Mesenchymal stem cell (in vitro differentiated cells and primary cell): ENCODE measurements around the gene HSPG2.

Experiments used
- DNase-seq: peaks from one replicate; pipeline ENCODE4 v3.0.0-alpha.2; 2013
- H2AFZ ChIP-seq: one replicate; pipeline ENCODE4 v1.6.1; 2013; ENCODE audit warnings: low read depth, mild to moderate bottlenecking, control low read depth, inconsistent platforms, low read length, moderate library complexity
- H2AK5ac ChIP-seq: 2 replicates; pipeline ENCODE4 v1.6.1; 2013; ENCODE audit warnings: low read length, moderate library complexity, mild to moderate bottlenecking, inconsistent platforms; ENCODE audit not compliant: severe bottlenecking
- H2BK120ac ChIP-seq: one replicate; pipeline ENCODE4 v1.6.1; 2013; ENCODE audit warnings: low read depth, mild to moderate bottlenecking, inconsistent platforms, low read length, moderate library complexity
- H2BK12ac ChIP-seq, 2 experiments: one replicate each; pipeline ENCODE4 v1.6.1; 2013; ENCODE audit warnings: inconsistent platforms in 2 of 2, low read length in 2 of 2, mild to moderate bottlenecking in 2 of 2, moderate library complexity in 2 of 2, control low read depth in 1 of 2
- H2BK15ac ChIP-seq: one replicate; pipeline ENCODE4 v1.6.1; 2013; ENCODE audit warnings: mild to moderate bottlenecking, low read depth, inconsistent platforms; ENCODE audit not compliant: poor library complexity, severe bottlenecking
- H2BK5ac ChIP-seq: 2 replicates; pipeline ENCODE4 v1.6.1; 2013; ENCODE audit warnings: low read depth, mild to moderate bottlenecking, low read length, control low read depth, inconsistent platforms; ENCODE audit not compliant: poor library complexity, severe bottlenecking
- H3K14ac ChIP-seq, 2 experiments: one replicate each; pipeline ENCODE4 v1.6.1; 2013; ENCODE audit warnings: inconsistent platforms in 2 of 2, low read length in 2 of 2, control low read depth in 1 of 2, mild to moderate bottlenecking in 1 of 2, moderate library complexity in 1 of 2
- H3K18ac ChIP-seq, 2 experiments: one replicate each; pipeline ENCODE4 v1.6.1; 2013; ENCODE audit warnings: inconsistent platforms in 2 of 2, low read length in 2 of 2, control low read depth in 1 of 2, low read depth in 1 of 2, mild to moderate bottlenecking in 1 of 2
- H3K23ac ChIP-seq, 2 experiments: one replicate each; pipeline ENCODE4 v1.6.1; 2013; ENCODE audit warnings: inconsistent platforms in 2 of 2, low read length in 2 of 2, mild to moderate bottlenecking in 2 of 2, moderate library complexity in 2 of 2, control low read depth in 1 of 2
- H3K27ac ChIP-seq: 2 replicates; pipeline ENCODE4 v1.5.1; 2013; ENCODE audit warnings: mild to moderate bottlenecking, moderate library complexity, low read length, control low read depth, inconsistent platforms; ENCODE audit not compliant: poor library complexity, severe bottlenecking
- H3K27me3 ChIP-seq, 2 experiments: 2 replicates each; pipeline versions ENCODE4 v1.6.1 to v1.7.0; 2013; ENCODE audit warnings: low read length in 2 of 2, mild to moderate bottlenecking in 2 of 2, moderate library complexity in 2 of 2, control low read depth in 1 of 2, inconsistent platforms in 1 of 2; ENCODE audit not compliant: control insufficient read depth in 1 of 2, insufficient read depth in 1 of 2
- H3K36me3 ChIP-seq, 2 experiments: 2 replicates each; pipeline versions ENCODE4 v1.6.1 to v1.7.0; 2013; ENCODE audit warnings: low read length in 2 of 2, control low read depth in 1 of 2, inconsistent platforms in 1 of 2, low read depth in 1 of 2, mild to moderate bottlenecking in 1 of 2; ENCODE audit not compliant: insufficient read depth in 2 of 2, control insufficient read depth in 1 of 2
- H3K4ac ChIP-seq, 2 experiments: one replicate each; pipeline ENCODE4 v1.6.1; 2013; ENCODE audit warnings: inconsistent platforms in 2 of 2, low read length in 2 of 2, mild to moderate bottlenecking in 2 of 2, moderate library complexity in 2 of 2, control low read depth in 1 of 2, low read depth in 1 of 2
- H3K4me1 ChIP-seq: 2 replicates; pipeline ENCODE4 v1.6.1; 2013; ENCODE audit warnings: low read depth, low read length, control low read depth; ENCODE audit not compliant: control insufficient read depth, insufficient read depth
- H3K4me2 ChIP-seq: 2 replicates; pipeline ENCODE4 v1.6.1; 2013; ENCODE audit warnings: low read length, mild to moderate bottlenecking, inconsistent platforms; ENCODE audit not compliant: poor library complexity, severe bottlenecking
- H3K4me3 ChIP-seq, 2 experiments: 2 replicates each; pipeline versions ENCODE4 v1.5.1 to v1.7.0; 2013; ENCODE audit warnings: low read length in 2 of 2, mild to moderate bottlenecking in 2 of 2, control low read depth in 1 of 2, low read depth in 1 of 2; ENCODE audit not compliant: insufficient read depth in 1 of 2
- H3K79me1 ChIP-seq: replicated peaks from 2 replicates; pipeline ENCODE4 v1.6.1; 2013; ENCODE audit warnings: mild to moderate bottlenecking, control low read depth, low read length, inconsistent platforms; ENCODE audit not compliant: poor library complexity, severe bottlenecking
- H3K9ac ChIP-seq: 2 replicates; pipeline ENCODE4 v1.7.0; 2013; ENCODE audit warnings: mild to moderate bottlenecking, low read length, moderate library complexity
- H3K9me3 ChIP-seq: 2 replicates; pipeline ENCODE4 v1.7.0; 2013; ENCODE audit warnings: mild to moderate bottlenecking, low read length; ENCODE audit not compliant: control insufficient read depth
- H4K8ac ChIP-seq: one replicate; pipeline ENCODE4 v1.6.1; 2013; ENCODE audit warnings: inconsistent platforms, mild to moderate bottlenecking, low read length, moderate library complexity
- H4K91ac ChIP-seq: one replicate; pipeline ENCODE4 v1.6.1; 2013; ENCODE audit warnings: mild to moderate bottlenecking, low read length, inconsistent platforms
- WGBS: methylation state at CpG from one replicate; pipeline ENCODE4 v1.1.7; 2013; ENCODE audit warnings: mixed read lengths; 5-methylcytosine and 5-hydroxymethylcytosine counted together

The HSPG2 gene

DNA sequence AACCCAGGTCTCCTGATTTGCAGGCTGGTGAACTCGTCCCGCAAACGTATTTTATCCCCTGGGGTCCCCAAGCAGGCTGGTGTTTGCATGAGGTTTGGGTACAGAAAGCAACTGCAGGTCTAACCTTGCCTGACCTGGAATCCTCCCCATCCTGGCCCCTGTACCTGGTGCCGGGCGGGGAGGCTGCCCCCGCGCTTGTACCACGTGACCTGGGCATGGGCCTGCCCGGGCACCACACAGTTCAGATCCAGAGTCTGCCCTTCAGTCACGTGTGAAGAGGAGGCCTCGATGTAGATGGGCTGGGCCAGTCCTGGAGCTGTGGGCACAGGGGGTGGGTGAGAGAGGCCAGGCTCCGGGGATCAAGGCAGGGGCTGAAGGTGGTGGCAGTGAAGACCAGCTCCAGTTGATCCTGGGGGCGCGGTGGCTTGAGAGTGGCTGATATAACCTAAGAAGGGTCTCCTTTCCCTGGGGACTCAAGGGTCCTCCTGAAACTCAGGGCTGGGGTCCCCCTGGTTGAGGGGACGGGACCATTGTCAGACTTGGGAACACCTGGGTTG is 94.4 kb downstream of the HSPG2 start:
- H3K36me3 ChIP-seq = peaks cover 90 to 91% of the 10 kb centered on the region in 2 experiments
- no peaks in the 10 kb centered on the region for H3K9me3 ChIP-seq
- DNase-seq = no peak
- no peaks in the 10 kb centered on the region for H3K27me3 ChIP-seq
- no peak overlapping the region for H2BK12ac ChIP-seq
- H2AFZ ChIP-seq = no peak overlapping the region
- H3K27ac ChIP-seq = no peak overlapping the region
- no peak overlapping the region for H3K4me2 ChIP-seq
- H2BK120ac ChIP-seq = no peak overlapping the region
- no peak overlapping the region for H3K9ac ChIP-seq
- H3K18ac ChIP-seq = no peak overlapping the region
- no peak overlapping the region for H2AK5ac ChIP-seq
- no peak overlapping the region for H3K4ac ChIP-seq
- no peak overlapping the region for H3K4me3 ChIP-seq
- H2BK5ac ChIP-seq = no peak overlapping the region
- no peak overlapping the region for H2BK15ac ChIP-seq
- 88% methylated on average over 15 of the region's 15 CpGs for WGBS
- H3K4me1 ChIP-seq = no peaks in the 10 kb centered on the region
- H3K23ac ChIP-seq = no peak overlapping the region
- H4K91ac ChIP-seq = no peak overlapping the region
- H3K14ac ChIP-seq = no peak overlapping the region
- H4K8ac ChIP-seq = no peak overlapping the region
- H3K79me1 ChIP-seq = peaks cover 15% of the 10 kb centered on the region

DNA sequence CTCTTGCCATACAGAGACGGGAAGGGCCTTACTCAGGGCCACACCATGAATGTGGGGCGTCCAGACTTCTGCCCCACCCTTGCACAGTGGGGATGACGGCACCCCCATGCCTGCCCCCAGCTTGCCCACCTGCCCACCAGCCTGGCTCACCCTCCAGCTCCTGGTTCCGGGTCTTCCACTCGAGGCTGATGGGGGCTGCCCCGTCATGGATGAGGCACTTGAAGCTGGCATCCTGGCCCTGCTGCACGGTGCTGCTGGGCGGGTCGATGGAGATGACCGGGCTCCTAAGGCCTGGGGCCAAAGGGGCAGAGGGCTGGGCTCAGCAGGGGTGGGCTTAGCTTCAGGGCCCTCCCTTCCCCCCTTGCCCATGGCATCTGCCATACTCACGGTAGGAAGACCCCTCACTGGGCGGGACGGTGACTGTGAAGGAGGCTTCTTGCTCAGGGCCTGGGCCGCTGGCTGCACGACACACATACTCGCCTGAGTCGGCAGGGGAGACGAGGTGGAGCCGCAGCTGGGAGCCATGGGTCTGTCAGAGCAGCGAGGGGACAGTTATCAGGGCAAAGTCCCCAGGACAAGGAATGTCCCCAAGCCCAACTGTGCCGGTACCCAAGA is 95.2 kb downstream of the HSPG2 start:
- no peak overlapping the region for H2AK5ac ChIP-seq
- peaks cover 17% of the 10 kb centered on the region for H3K79me1 ChIP-seq
- H3K23ac ChIP-seq = no peak overlapping the region
- WGBS = 95% methylated on average over 21 of the region's 21 CpGs
- no peak overlapping the region for H3K18ac ChIP-seq
- no peak overlapping the region for H2BK120ac ChIP-seq
- no peaks in the 10 kb centered on the region for H3K27me3 ChIP-seq
- no peak overlapping the region for H2BK12ac ChIP-seq
- H3K9me3 ChIP-seq = no peaks in the 10 kb centered on the region
- H3K27ac ChIP-seq = no peak overlapping the region
- H3K36me3 ChIP-seq = peaks cover 89 to 91% of the 10 kb centered on the region in 2 experiments
- no peak overlapping the region for H3K4me2 ChIP-seq
- DNase-seq = no peak
- H3K9ac ChIP-seq = no peak overlapping the region
- H3K4ac ChIP-seq = no peak overlapping the region
- no peak overlapping the region for H4K8ac ChIP-seq
- no peak overlapping the region for H2AFZ ChIP-seq
- H2BK5ac ChIP-seq = no peak overlapping the region
- no peak overlapping the region for H4K91ac ChIP-seq
- no peak overlapping the region for H3K14ac ChIP-seq
- H3K4me3 ChIP-seq = no peak overlapping the region
- H2BK15ac ChIP-seq = no peak overlapping the region
- no peaks in the 10 kb centered on the region for H3K4me1 ChIP-seq

GRCh38 chr1:21840981-21841380 is 96.1 kb downstream of the HSPG2 start:
- no peak overlapping the region for H3K18ac ChIP-seq
- no peak overlapping the region for H3K27ac ChIP-seq
- H2AK5ac ChIP-seq = no peak overlapping the region
- no peak overlapping the region for H2BK5ac ChIP-seq
- H3K23ac ChIP-seq = no peak overlapping the region
- H3K4me3 ChIP-seq = no peak overlapping the region
- H3K9me3 ChIP-seq = no peaks in the 10 kb centered on the region
- H3K4me2 ChIP-seq = no peak overlapping the region
- H4K8ac ChIP-seq = no peak overlapping the region
- H2BK15ac ChIP-seq = no peak overlapping the region
- no peak for DNase-seq
- H4K91ac ChIP-seq = no peak overlapping the region
- no peaks in the 10 kb centered on the region for H3K4me1 ChIP-seq
- peaks cover 18% of the 10 kb centered on the region for H3K79me1 ChIP-seq
- H3K36me3 ChIP-seq = peaks cover 88 to 89% of the 10 kb centered on the region in 2 experiments
- no peak overlapping the region for H3K4ac ChIP-seq
- no peak overlapping the region for H2BK12ac ChIP-seq
- H3K9ac ChIP-seq = no peak overlapping the region
- 97% methylated on average over 13 of the region's 13 CpGs for WGBS
- no peaks in the 10 kb centered on the region for H3K27me3 ChIP-seq
- H3K14ac ChIP-seq = no peak overlapping the region
- no peak overlapping the region for H2AFZ ChIP-seq
- no peak overlapping the region for H2BK120ac ChIP-seq

DNA sequence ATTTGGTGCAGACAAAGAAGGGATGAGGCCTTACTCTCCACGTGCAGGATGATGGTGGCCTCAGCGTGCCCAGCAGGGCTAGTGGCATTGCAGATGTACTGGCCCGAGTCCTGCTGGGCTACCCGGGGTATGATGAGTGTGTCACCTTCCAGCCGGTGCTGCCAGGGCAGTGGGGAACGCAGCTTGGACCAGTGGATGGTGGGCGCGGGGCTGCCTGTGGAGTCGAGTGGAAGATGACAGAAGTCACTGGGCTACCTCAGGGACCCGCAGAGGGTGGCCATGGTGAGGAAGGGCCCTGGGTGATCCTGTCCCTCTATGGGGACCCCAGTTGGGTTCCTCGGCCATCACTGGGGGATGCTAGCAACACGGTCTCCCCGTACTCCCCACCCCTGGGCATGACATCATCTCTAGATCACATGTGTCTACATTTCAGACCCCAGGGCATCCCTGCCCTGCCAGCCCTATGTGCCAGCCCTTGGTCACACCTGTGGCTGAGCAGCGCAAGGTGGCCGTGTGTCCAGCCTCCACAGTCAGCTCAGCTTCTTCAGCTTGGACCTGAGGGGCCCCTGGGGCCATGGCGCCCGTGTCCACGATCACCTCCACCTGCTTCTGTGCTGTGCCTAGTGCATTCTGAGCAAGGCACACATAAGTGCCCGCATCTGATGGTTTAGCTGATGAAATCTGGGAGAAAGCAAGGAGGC is 97.6 kb downstream of the HSPG2 start:
- no peak overlapping the region for H3K27ac ChIP-seq
- H3K18ac ChIP-seq = no peak overlapping the region
- peaks cover 93% of the 10 kb centered on the region in 2 experiments for H3K36me3 ChIP-seq
- no peak overlapping the region for H3K4me2 ChIP-seq
- no peaks in the 10 kb centered on the region for H3K9me3 ChIP-seq
- no peak overlapping the region for H3K14ac ChIP-seq
- H2BK12ac ChIP-seq = no peak overlapping the region
- no peak overlapping the region for H2AK5ac ChIP-seq
- no peak overlapping the region for H4K91ac ChIP-seq
- no peak overlapping the region for H3K4ac ChIP-seq
- no peak overlapping the region for H4K8ac ChIP-seq
- H2BK5ac ChIP-seq = no peak overlapping the region
- H2BK120ac ChIP-seq = no peak overlapping the region
- no peak for DNase-seq
- H3K23ac ChIP-seq = no peak overlapping the region
- H2AFZ ChIP-seq = no peak overlapping the region
- peaks cover 16% of the 10 kb centered on the region for H3K79me1 ChIP-seq
- H2BK15ac ChIP-seq = no peak overlapping the region
- no peaks in the 10 kb centered on the region for H3K4me1 ChIP-seq
- no peak overlapping the region for H3K4me3 ChIP-seq
- no peaks in the 10 kb centered on the region for H3K27me3 ChIP-seq
- WGBS = 96% methylated on average over 19 of the region's 19 CpGs
- no peak overlapping the region for H3K9ac ChIP-seq
